Urinary bladder (tissue), 4 donors: ENCODE results near the gene FERMT1. TPM values are rescaled to one million over a fixed set of nuclear protein-coding genes. Genes with fewer than 3 reads are reported as not detected.

Source experiments
- DNase-seq: peaks from one replicate; pipeline ENCODE4 v3.0.0-alpha.2; 2015; ENCODE audit errors: extremely low spot score
- H3K27ac ChIP-seq: one replicate; pipeline ENCODE4 v1.5.1; 2013; ENCODE audit warnings: low read depth, mild to moderate bottlenecking, moderate library complexity
- H3K36me3 ChIP-seq: one replicate; pipeline ENCODE4 v1.6.1; 2013; ENCODE audit warnings: mild to moderate bottlenecking, moderate library complexity; ENCODE audit not compliant: insufficient read depth
- H3K4me1 ChIP-seq: one replicate; pipeline ENCODE4 v1.6.1; 2013; ENCODE audit warnings: mild to moderate bottlenecking, moderate library complexity; ENCODE audit not compliant: insufficient read depth
- H3K4me3 ChIP-seq: one replicate; pipeline ENCODE4 v1.5.1; 2013; ENCODE audit warnings: low read depth, low read length
- WGBS: extraction: QIAGEN DNeasy Blood & Tissue Kit; methylation state at CpG from one replicate; pipeline ENCODE4 v1.1.7; 2013; 5-methylcytosine and 5-hydroxymethylcytosine counted together
- polyA plus RNA-seq: library from polyadenylated mRNA; stranded (reverse); fragments of 200-250 nt; gene quantifications from one replicate; pipeline ENCODE4 v1.2.3, GENCODE V29; 2013
- total RNA-seq: library from RNA; depleted of rRNA; stranded (reverse); fragments of >200 nt; gene quantifications from one replicate; pipeline ENCODE4 v1.2.3, GENCODE V29; 2014
- donor health status: healthy with polysubstance abuse.
- donor health status: healthy.

The FERMT1 gene
- total and polyA plus RNA-seq, 2 donors, result 3.4 to 11.1 TPM

DNA sequence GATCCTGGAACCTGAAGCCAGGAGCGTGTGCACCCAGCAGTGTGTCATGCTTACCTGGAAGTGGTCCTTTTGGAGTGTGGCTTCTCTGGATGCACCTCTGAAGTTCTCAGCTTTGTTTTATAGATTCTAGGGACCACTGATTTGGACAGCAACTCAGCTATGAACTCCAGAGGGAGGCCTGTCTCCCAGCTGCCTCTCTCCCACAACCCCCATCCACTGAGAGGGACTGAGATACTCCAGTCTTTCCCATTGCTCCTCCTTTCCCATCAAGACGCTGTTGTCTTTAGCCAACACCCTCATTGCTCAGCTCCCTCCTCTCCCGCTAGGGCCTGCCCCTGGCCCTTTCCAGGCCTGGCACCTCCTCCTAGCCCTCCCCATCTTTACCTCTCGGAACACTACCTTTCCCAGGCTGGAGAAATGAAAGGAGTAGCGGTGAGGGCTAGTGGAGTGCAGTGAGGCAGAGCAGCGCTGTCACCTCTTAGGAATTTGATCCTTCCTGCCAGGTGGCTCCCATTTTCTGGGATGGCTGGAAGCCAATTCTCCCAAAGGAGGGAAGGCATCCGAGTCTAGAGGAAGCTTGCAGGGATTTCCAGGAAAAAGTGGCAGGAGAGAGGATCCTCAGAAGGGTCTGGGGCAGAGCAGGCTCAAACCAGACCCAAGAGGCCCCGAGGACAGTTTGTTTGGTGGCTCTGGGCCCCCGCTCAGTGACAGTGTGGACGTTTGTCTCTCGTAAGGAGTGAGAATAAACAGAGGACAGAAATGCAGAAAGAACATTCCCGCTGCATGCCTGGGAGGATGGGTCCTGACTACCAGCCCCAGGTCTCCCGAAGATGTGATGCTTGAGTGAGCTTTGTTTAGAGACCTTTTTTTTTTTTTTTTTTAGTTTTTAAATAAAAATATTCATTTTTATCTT, 68.8 kb downstream of the FERMT1 start, which contains the start of gene LRRN4:
Gene LRRN4, minus strand, starts transcription at position 285 of the 913 bp plus-strand sequence. CDS start 1,261 bp downstream, outside the sequence.
- WGBS, result 41% methylated on average over 13 of the region's 13 CpGs
- Histone ChIP-seq H3K4me3 (no peak within 1 kb of the TSS), H3K36me3 (no peaks in the 10 kb centered on the region), H3K27ac (no peak within 1 kb of the TSS), H3K4me1 (no peaks in the 10 kb centered on the region)
- DNase-seq, result no peak

GRCh38 chr20:6053064-6053775, 69.6 kb downstream of the FERMT1 start:
- WGBS, result 66% methylated on average over 8 of the region's 8 CpGs
- DNase-seq, result no peak
- no peaks in the 10 kb centered on the region for H3K36me3 ChIP-seq
- H3K4me3 ChIP-seq, result no peak overlapping the region
- no peaks in the 10 kb centered on the region for H3K4me1 ChIP-seq
- H3K27ac ChIP-seq, result no peak overlapping the region

DNA sequence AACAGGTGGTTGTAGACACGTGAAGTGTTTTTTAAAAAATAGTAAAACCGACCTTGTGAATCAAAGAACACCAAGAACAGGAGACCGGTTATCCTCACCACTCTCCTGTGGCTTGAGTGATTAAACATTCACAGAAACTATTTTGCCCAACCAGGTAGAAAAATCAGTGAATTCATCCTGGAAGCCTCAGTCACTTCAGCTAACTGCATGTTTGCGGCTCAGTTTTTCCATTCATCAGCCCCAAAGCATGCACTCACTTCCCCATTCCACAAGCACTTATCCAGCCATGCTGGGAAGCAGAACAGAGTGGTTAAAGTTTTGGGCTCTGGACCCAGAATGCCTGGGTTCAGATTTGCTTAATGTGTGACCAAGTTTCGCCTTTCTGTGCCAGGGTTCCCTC, 71.3 kb downstream of the FERMT1 start:
- no peak for DNase-seq
- H3K27ac ChIP-seq, result no peak overlapping the region
- H3K36me3 ChIP-seq, result no peaks in the 10 kb centered on the region
- no peak overlapping the region for H3K4me3 ChIP-seq
- H3K4me1 ChIP-seq, result no peaks in the 10 kb centered on the region
- WGBS, result 65% methylated on average over 5 of the region's 5 CpGs

GRCh38 chr20:6048391-6048790, 74.4 kb downstream of the FERMT1 start:
- H3K4me3 ChIP-seq, result no peak overlapping the region
- H3K36me3 ChIP-seq, result no peaks in the 10 kb centered on the region
- 84% methylated on average over 3 of the region's 3 CpGs for WGBS
- DNase-seq, result no peak
- H3K4me1 ChIP-seq, result no peaks in the 10 kb centered on the region
- H3K27ac ChIP-seq, result no peak overlapping the region

DNA sequence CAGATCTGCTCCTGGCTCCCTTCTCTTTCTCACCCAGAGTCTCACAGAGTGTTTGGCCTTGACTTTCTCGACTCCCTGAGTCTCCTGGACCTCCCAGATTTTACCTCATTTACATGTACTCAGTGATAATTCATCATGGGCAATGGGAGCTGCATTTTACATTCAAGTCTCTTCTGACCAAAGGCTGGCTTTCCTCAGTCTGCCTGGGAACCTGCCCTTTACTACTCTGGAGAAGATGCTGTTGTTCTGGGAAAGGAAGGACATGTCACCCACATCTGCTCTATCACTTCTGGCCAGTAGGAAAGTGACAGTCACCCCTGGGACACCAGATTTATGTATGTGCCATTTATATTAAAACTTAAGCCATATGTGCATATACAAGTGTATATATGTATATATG, 76.4 kb downstream of the FERMT1 start:
- 64% methylated on average over 1 of the region's 1 CpG for WGBS
- no peak overlapping the region for H3K4me3 ChIP-seq
- DNase-seq, result no peak
- no peaks in the 10 kb centered on the region for H3K36me3 ChIP-seq
- no peak overlapping the region for H3K27ac ChIP-seq
- H3K4me1 ChIP-seq, result no peaks in the 10 kb centered on the region

- H3K4me3 ChIP-seq, result no peak overlapping the region
These were observed 77.3 kb downstream of the FERMT1 start for GRCh38 chr20:6045566-6045965.

GRCh38 chr20:6044115-6044514, 78.7 kb downstream of the FERMT1 start:
- H3K36me3 ChIP-seq, result peaks cover 3% of the 10 kb centered on the region
- no peak overlapping the region for H3K4me3 ChIP-seq
- no peak overlapping the region for H3K27ac ChIP-seq
- WGBS, result 83% methylated on average over 2 of the region's 2 CpGs
- DNase-seq, result no peak
- no peaks in the 10 kb centered on the region for H3K4me1 ChIP-seq

More at GRCh38 chr20:6045566-6045965, 77.3 kb downstream of the FERMT1 start:
- Histone ChIP-seq H3K36me3 (peaks cover 3% of the 10 kb centered on the region), H3K4me1 (no peaks in the 10 kb centered on the region), H3K27ac (no peak overlapping the region)
- no peak for DNase-seq

DNA sequence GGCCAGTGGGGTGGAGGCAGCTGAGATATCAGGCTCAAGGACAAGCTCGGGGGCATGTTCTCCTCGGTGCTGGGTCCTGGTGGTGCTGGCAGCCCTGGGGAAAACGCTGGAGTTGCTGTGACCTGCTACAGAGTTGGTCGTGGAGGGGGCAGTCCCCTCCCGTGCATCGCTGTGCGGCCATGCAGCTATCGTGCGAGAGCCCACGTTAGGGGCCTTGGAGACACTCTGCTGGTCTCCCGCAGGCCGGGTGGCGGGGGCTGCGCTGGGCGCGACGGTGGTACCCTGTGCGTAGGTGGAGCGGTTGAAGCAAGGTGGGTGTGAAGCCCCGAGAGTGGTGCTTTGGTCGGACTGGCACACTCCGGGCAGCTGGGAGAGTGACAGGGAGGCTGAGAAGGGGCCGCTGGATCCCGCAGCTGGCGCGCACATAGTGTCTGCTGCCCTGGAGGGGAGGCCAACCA, 81.0 kb downstream of the FERMT1 start:
- Histone ChIP-seq H3K4me1 (no peaks in the 10 kb centered on the region), H3K36me3 (peaks cover 3% of the 10 kb centered on the region), H3K4me3 (no peak overlapping the region), H3K27ac (no peak overlapping the region)
- no peak for DNase-seq
- whole genome bisulfite sequencing, result 93% methylated on average over 26 of the region's 26 CpGs

DNA sequence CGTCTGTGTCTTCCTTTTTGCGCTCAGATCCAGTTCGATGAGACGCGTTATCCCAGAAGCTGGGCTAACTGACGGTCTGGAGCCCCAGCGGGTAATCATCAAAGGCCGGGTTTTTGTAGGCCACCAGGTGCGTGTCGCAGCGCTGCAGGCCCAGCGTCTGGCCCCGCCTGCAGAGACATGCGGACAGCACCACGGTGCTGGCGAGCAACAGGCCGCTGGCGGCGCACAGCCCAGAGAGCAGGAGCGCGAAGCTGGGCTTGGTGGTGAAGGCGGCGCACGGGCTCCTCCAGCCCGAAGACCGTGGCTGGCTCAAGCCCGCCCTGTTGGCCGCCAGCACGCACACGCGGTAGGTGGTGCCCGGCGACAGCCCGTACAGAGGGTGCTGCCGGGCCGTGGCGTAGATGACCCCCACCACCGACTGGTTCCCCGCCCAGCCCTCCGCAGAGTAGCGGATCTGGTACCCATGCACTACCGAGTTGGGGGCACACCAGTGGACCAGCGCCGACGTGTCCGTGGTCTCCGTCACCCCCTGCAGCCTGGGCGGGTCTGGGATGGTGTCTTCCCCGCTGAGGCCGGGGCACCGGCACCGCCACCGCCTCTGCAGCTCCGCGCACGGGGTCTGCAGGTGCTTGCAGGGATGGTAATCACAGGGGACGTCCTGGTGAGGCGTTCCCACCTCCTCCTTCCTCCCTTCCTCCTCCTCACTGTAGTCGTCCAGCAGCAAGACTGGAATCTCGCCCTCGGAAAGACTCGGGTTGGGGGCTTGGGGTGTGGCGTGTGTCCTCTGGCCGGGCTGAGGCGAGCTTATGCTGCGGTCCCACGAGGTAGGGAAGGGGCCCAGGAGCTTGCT, 81.6 kb downstream of the FERMT1 start:
- Histone ChIP-seq H3K4me3 (no peak overlapping the region), H3K27ac (no peak overlapping the region), H3K4me1 (no peaks in the 10 kb centered on the region), H3K36me3 (peaks cover 6% of the 10 kb centered on the region)
- WGBS, result 80% methylated on average over 67 of the region's 67 CpGs
- no peak for DNase-seq

DNA sequence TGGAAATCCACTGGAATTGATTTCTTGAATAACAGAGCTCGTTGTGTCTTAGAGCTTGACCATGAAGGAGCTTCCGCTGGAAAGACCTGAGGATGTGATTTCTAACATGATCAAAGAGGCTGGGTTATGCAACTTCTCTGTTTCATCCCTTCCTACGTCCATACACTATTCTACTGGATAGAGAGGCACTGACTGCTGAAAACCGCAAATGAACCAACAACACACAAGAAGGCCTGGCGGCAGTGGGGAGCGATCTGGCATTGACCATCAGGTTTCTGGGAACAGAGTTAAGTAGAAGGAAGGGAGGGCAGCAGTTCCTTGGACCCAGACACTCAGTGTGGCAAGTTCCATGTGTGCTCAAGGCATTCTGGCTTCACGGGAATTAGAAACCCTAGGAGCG, 82.3 kb downstream of the FERMT1 start:
- no peaks in the 10 kb centered on the region for H3K4me1 ChIP-seq
- no peak for DNase-seq
- no peak overlapping the region for H3K27ac ChIP-seq
- H3K4me3 ChIP-seq, result no peak overlapping the region
- WGBS, result 91% methylated on average over 8 of the region's 8 CpGs
- H3K36me3 ChIP-seq, result peaks cover 6% of the 10 kb centered on the region

GRCh38 chr20:6039766-6040165, 83.1 kb downstream of the FERMT1 start:
- peaks cover 6% of the 10 kb centered on the region for H3K36me3 ChIP-seq
- no peak for DNase-seq
- H3K27ac ChIP-seq, result no peak overlapping the region
- no peaks in the 10 kb centered on the region for H3K4me1 ChIP-seq
- no peak overlapping the region for H3K4me3 ChIP-seq
- 79% methylated on average over 5 of the region's 5 CpGs for WGBS

- Histone ChIP-seq H3K27ac (no peak overlapping the region), H3K4me1 (no peaks in the 10 kb centered on the region), H3K36me3 (peaks cover 9% of the 10 kb centered on the region), H3K4me3 (no peak overlapping the region)
- no peak for DNase-seq
- 84% methylated on average over 3 of the region's 3 CpGs for WGBS
These were observed 84.6 kb downstream of the FERMT1 start for GRCh38 chr20:6038256-6038655.

GRCh38 chr20:6037082-6037481, 85.7 kb downstream of the FERMT1 start:
- peaks cover 9% of the 10 kb centered on the region for H3K36me3 ChIP-seq
- DNase-seq, result no peak
- H3K4me3 ChIP-seq, result no peak overlapping the region
- H3K27ac ChIP-seq, result no peak overlapping the region
- 86% methylated on average over 1 of the region's 1 CpG for WGBS
- H3K4me1 ChIP-seq, result no peaks in the 10 kb centered on the region
